ENCODE results near the gene DCHS2. TPM values are rescaled to one million over a fixed set of nuclear protein-coding genes. Genes with fewer than 3 reads are reported as not detected.

DCHS2 gene
- polyA plus RNA-seq, 4 donors, result 0.10 to 0.34 TPM; not detected in 2

GRCh38 chr4:154376486-154376885 is 115.1 kb downstream of the DCHS2 start:
- no peaks in the 10 kb centered on the region for H3K4me1 ChIP-seq (ENCODE audit: control insufficient read depth in 3 of 3, insufficient read depth in 2 of 3, low read depth in 1 of 3, low read length in 2 of 3)
- 93 to 96% (median 95%) methylated on average over 1 of the region's 1 CpG for WGBS, 3 donors
- no peak for FAIRE-seq

GRCh38 chr4:154368060-154368459 is 123.5 kb downstream of the DCHS2 start:
- Histone ChIP-seq H3K4me1 (ENCODE audit: control insufficient read depth in 3 of 3, insufficient read depth in 2 of 3, low read depth in 1 of 3, low read length in 2 of 3) (no peaks in the 10 kb centered on the region), H3K36me3 (ENCODE audit: control insufficient read depth in 3 of 3, insufficient read depth in 2 of 3, low read depth in 1 of 3, low read length in 3 of 3) (no peaks in the 10 kb centered on the region), H3K27ac (ENCODE audit: low read depth in 1 of 3, low read length in 2 of 3) (no peak overlapping the region), H3K9me3 (ENCODE audit: control insufficient read depth in 2 of 2, insufficient read depth in 1 of 2, low read depth in 1 of 2, low read length in 1 of 2) (no peaks in the 10 kb centered on the region), H3K27me3 (ENCODE audit: control insufficient read depth in 3 of 3, insufficient read depth in 3 of 3, low read length in 3 of 3) (no peaks in the 10 kb centered on the region), H3K4me3 (ENCODE audit: low read depth in 1 of 3, low read length in 3 of 3) (no peak overlapping the region)
- DNase-seq (no peak), FAIRE-seq (no peak)
- WGBS, 3 donors, result 56 to 70% (median 60%) methylated on average over 4 of the region's 4 CpGs

More at GRCh38 chr4:154376486-154376885, 115.1 kb downstream of the DCHS2 start:
- no peak for DNase-seq
- no peak overlapping the region for H3K4me3 ChIP-seq (ENCODE audit: low read depth in 1 of 3, low read length in 3 of 3)
- no peaks in the 10 kb centered on the region for H3K36me3 ChIP-seq (ENCODE audit: control insufficient read depth in 3 of 3, insufficient read depth in 2 of 3, low read depth in 1 of 3, low read length in 3 of 3)
- H3K9me3 ChIP-seq (ENCODE audit: control insufficient read depth in 2 of 2, insufficient read depth in 1 of 2, low read depth in 1 of 2, low read length in 1 of 2), result no peaks in the 10 kb centered on the region
- no peak overlapping the region for H3K27ac ChIP-seq (ENCODE audit: low read depth in 1 of 3, low read length in 2 of 3)
- H3K27me3 ChIP-seq (ENCODE audit: control insufficient read depth in 3 of 3, insufficient read depth in 3 of 3, low read length in 3 of 3), result peaks cover 0 to 2% (median 0%) of the 10 kb centered on the region in 3 donors

GRCh38 chr4:154367659-154368058 is 123.9 kb downstream of the DCHS2 start:
- H3K27ac ChIP-seq (ENCODE audit: low read depth in 1 of 3, low read length in 2 of 3), result no peak overlapping the region
- H3K36me3 ChIP-seq (ENCODE audit: control insufficient read depth in 3 of 3, insufficient read depth in 2 of 3, low read depth in 1 of 3, low read length in 3 of 3), result no peaks in the 10 kb centered on the region
- DNase-seq, result no peak
- WGBS, 3 donors, result 48 to 60% (median 58%) methylated on average over 2 of the region's 2 CpGs
- no peaks in the 10 kb centered on the region for H3K27me3 ChIP-seq (ENCODE audit: control insufficient read depth in 3 of 3, insufficient read depth in 3 of 3, low read length in 3 of 3)
- no peaks in the 10 kb centered on the region for H3K9me3 ChIP-seq (ENCODE audit: control insufficient read depth in 2 of 2, insufficient read depth in 1 of 2, low read depth in 1 of 2, low read length in 1 of 2)
- H3K4me3 ChIP-seq (ENCODE audit: low read depth in 1 of 3, low read length in 3 of 3), result no peak overlapping the region
- no peak for FAIRE-seq
- H3K4me1 ChIP-seq (ENCODE audit: control insufficient read depth in 3 of 3, insufficient read depth in 2 of 3, low read depth in 1 of 3, low read length in 2 of 3), result no peaks in the 10 kb centered on the region

- H3K4me1 ChIP-seq (ENCODE audit: control insufficient read depth in 3 of 3, insufficient read depth in 2 of 3, low read depth in 1 of 3, low read length in 2 of 3), result no peaks in the 10 kb centered on the region
- no peak overlapping the region for H3K27ac ChIP-seq (ENCODE audit: low read depth in 1 of 3, low read length in 2 of 3)
- no peaks in the 10 kb centered on the region for H3K36me3 ChIP-seq (ENCODE audit: control insufficient read depth in 3 of 3, insufficient read depth in 2 of 3, low read depth in 1 of 3, low read length in 3 of 3)
- no peaks in the 10 kb centered on the region for H3K9me3 ChIP-seq (ENCODE audit: control insufficient read depth in 2 of 2, insufficient read depth in 1 of 2, low read depth in 1 of 2, low read length in 1 of 2)
- WGBS, 3 donors, result 66 to 70% (median 67%) methylated on average over 4 of the region's 4 CpGs
- DNase-seq, result no peak
- no peak for FAIRE-seq
- no peak overlapping the region for H3K4me3 ChIP-seq (ENCODE audit: low read depth in 1 of 3, low read length in 3 of 3)
- no peaks in the 10 kb centered on the region for H3K27me3 ChIP-seq (ENCODE audit: control insufficient read depth in 3 of 3, insufficient read depth in 3 of 3, low read length in 3 of 3)
These were observed 124.6 kb downstream of the DCHS2 start for GRCh38 chr4:154366956-154367355.

- Histone ChIP-seq H3K27ac (ENCODE audit: low read depth in 1 of 3, low read length in 2 of 3) (no peak overlapping the region), H3K4me1 (ENCODE audit: control insufficient read depth in 3 of 3, insufficient read depth in 2 of 3, low read depth in 1 of 3, low read length in 2 of 3) (no peaks in the 10 kb centered on the region), H3K27me3 (ENCODE audit: control insufficient read depth in 3 of 3, insufficient read depth in 3 of 3, low read length in 3 of 3) (no peaks in the 10 kb centered on the region), H3K9me3 (ENCODE audit: control insufficient read depth in 2 of 2, insufficient read depth in 1 of 2, low read depth in 1 of 2, low read length in 1 of 2) (no peaks in the 10 kb centered on the region), H3K4me3 (ENCODE audit: low read depth in 1 of 3, low read length in 3 of 3) (no peak overlapping the region), H3K36me3 (ENCODE audit: control insufficient read depth in 3 of 3, insufficient read depth in 2 of 3, low read depth in 1 of 3, low read length in 3 of 3) (no peaks in the 10 kb centered on the region)
- FAIRE-seq (no peak), DNase-seq (no peak)
- WGBS, 3 donors, result 66 to 75% (median 75%) methylated on average over 7 of the region's 7 CpGs
These were observed 127.3 kb downstream of the DCHS2 start for GRCh38 chr4:154364066-154364845.

GRCh38 chr4:154361450-154361849 is 130.1 kb downstream of the DCHS2 start:
- Histone ChIP-seq H3K27me3 (ENCODE audit: control insufficient read depth in 3 of 3, insufficient read depth in 3 of 3, low read length in 3 of 3) (no peaks in the 10 kb centered on the region), H3K9me3 (ENCODE audit: control insufficient read depth in 2 of 2, insufficient read depth in 1 of 2, low read depth in 1 of 2, low read length in 1 of 2) (no peaks in the 10 kb centered on the region), H3K27ac (ENCODE audit: low read depth in 1 of 3, low read length in 2 of 3) (no peak overlapping the region), H3K36me3 (ENCODE audit: control insufficient read depth in 3 of 3, insufficient read depth in 2 of 3, low read depth in 1 of 3, low read length in 3 of 3) (no peaks in the 10 kb centered on the region), H3K4me3 (ENCODE audit: low read depth in 1 of 3, low read length in 3 of 3) (no peak overlapping the region), H3K4me1 (ENCODE audit: control insufficient read depth in 3 of 3, insufficient read depth in 2 of 3, low read depth in 1 of 3, low read length in 2 of 3) (no peaks in the 10 kb centered on the region)
- no peak for FAIRE-seq
- 65 to 74% (median 65%) methylated on average over 4 of the region's 4 CpGs for WGBS, 3 donors
- no peak for DNase-seq

- H3K27ac ChIP-seq (ENCODE audit: low read depth in 1 of 3, low read length in 2 of 3), result no peak overlapping the region
- no peaks in the 10 kb centered on the region for H3K9me3 ChIP-seq (ENCODE audit: control insufficient read depth in 2 of 2, insufficient read depth in 1 of 2, low read depth in 1 of 2, low read length in 1 of 2)
- DNase-seq, result no peak
- H3K4me3 ChIP-seq (ENCODE audit: low read depth in 1 of 3, low read length in 3 of 3), result no peak overlapping the region
- FAIRE-seq, result no peak
- 37 to 51% (median 40%) methylated on average over 2 of the region's 2 CpGs for whole genome bisulfite sequencing, 3 donors
- H3K27me3 ChIP-seq (ENCODE audit: control insufficient read depth in 3 of 3, insufficient read depth in 3 of 3, low read length in 3 of 3), result no peaks in the 10 kb centered on the region
- H3K4me1 ChIP-seq (ENCODE audit: control insufficient read depth in 3 of 3, insufficient read depth in 2 of 3, low read depth in 1 of 3, low read length in 2 of 3), result no peaks in the 10 kb centered on the region
- no peaks in the 10 kb centered on the region for H3K36me3 ChIP-seq (ENCODE audit: control insufficient read depth in 3 of 3, insufficient read depth in 2 of 3, low read depth in 1 of 3, low read length in 3 of 3)
These were observed 131.1 kb downstream of the DCHS2 start for GRCh38 chr4:154360491-154360890.

GRCh38 chr4:154354883-154355282 is 136.7 kb downstream of the DCHS2 start:
- H3K4me3 ChIP-seq (ENCODE audit: low read depth in 1 of 3, low read length in 3 of 3), result no peak overlapping the region
- FAIRE-seq, result no peak

GRCh38 chr4:154349829-154350228 is 141.8 kb downstream of the DCHS2 start:
- H3K27ac ChIP-seq (ENCODE audit: low read depth in 1 of 3, low read length in 2 of 3), result no peak overlapping the region
- DNase-seq (peak; percentile 5 to 6), FAIRE-seq (no peak)
- no peaks in the 10 kb centered on the region for H3K9me3 ChIP-seq (ENCODE audit: control insufficient read depth in 2 of 2, insufficient read depth in 1 of 2, low read depth in 1 of 2, low read length in 1 of 2)
- 34 to 73% (median 56%) methylated on average over 2 of the region's 2 CpGs for WGBS, 3 donors
- H3K27me3 ChIP-seq (ENCODE audit: control insufficient read depth in 3 of 3, insufficient read depth in 3 of 3, low read length in 3 of 3), result peaks cover 0 to 4% (median 3%) of the 10 kb centered on the region in 3 donors
- H3K36me3 ChIP-seq (ENCODE audit: control insufficient read depth in 3 of 3, insufficient read depth in 2 of 3, low read depth in 1 of 3, low read length in 3 of 3), result no peaks in the 10 kb centered on the region
- no peak overlapping the region for H3K4me3 ChIP-seq (ENCODE audit: low read depth in 1 of 3, low read length in 3 of 3)
- no peaks in the 10 kb centered on the region for H3K4me1 ChIP-seq (ENCODE audit: control insufficient read depth in 3 of 3, insufficient read depth in 2 of 3, low read depth in 1 of 3, low read length in 2 of 3)

More at GRCh38 chr4:154354883-154355282, 136.7 kb downstream of the DCHS2 start:
- Histone ChIP-seq H3K36me3 (ENCODE audit: control insufficient read depth in 3 of 3, insufficient read depth in 2 of 3, low read depth in 1 of 3, low read length in 3 of 3) (no peaks in the 10 kb centered on the region), H3K9me3 (ENCODE audit: control insufficient read depth in 2 of 2, insufficient read depth in 1 of 2, low read depth in 1 of 2, low read length in 1 of 2) (no peaks in the 10 kb centered on the region), H3K4me1 (ENCODE audit: control insufficient read depth in 3 of 3, insufficient read depth in 2 of 3, low read depth in 1 of 3, low read length in 2 of 3) (no peaks in the 10 kb centered on the region), H3K27ac (ENCODE audit: low read depth in 1 of 3, low read length in 2 of 3) (no peak overlapping the region), H3K27me3 (ENCODE audit: control insufficient read depth in 3 of 3, insufficient read depth in 3 of 3, low read length in 3 of 3) (peaks cover 0 to 2% (median 0%) of the 10 kb centered on the region in 3 donors)
- no peak for DNase-seq
